LNCAP (cell line): ENCODE results near the gene DNAJC4.

ENCODE experiments used
- TF ChIP-seq, protein P1 (sequence below): fragments of 450-650 bp; IDR thresholded peaks from 2 replicates; pipeline ENCODE4 v1.5.1; 2017; ENCODE audit warnings: mild to moderate bottlenecking

DNAJC4 gene

DNA sequence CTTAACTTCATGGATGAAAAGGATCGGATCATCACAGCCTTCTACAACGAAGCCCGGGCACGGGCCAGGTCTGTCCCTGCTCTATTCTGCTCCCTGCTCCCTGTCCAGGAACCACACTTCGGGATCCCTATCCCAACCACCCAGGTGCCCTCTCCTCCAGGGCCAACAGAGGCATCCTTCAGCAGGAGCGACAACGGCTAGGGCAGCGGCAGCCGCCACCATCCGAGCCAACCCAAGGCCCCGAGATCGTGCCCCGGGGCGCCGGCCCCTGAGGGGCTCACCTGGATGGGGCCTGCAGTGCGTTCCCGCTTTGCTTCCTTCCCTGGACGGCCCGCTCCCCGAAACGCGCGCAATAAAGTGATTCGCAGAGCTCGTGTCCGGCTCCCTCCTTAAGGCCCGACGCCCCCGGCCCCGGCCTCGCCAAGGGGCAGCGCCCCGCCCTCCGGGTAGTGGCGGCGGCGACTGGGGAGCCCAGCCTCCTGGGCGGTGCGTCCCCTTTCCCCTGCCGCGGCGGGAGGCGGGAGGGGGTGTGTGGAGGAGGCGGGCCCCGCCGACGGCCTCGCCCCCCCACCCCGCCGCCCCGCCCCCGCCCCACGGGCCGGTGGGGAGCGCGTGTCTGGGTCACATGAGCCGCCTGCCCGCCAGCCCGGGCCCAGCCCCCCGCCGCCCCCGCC is 3.7 kb downstream of the DNAJC4 start, which contains the start of gene VEGFB:
Gene VEGFB, plus strand, starts transcription at position 672 of the 674 bp plus-strand sequence. CDS start 250 bp downstream, outside the sequence.
- TF ChIP-seq, protein P1, sequence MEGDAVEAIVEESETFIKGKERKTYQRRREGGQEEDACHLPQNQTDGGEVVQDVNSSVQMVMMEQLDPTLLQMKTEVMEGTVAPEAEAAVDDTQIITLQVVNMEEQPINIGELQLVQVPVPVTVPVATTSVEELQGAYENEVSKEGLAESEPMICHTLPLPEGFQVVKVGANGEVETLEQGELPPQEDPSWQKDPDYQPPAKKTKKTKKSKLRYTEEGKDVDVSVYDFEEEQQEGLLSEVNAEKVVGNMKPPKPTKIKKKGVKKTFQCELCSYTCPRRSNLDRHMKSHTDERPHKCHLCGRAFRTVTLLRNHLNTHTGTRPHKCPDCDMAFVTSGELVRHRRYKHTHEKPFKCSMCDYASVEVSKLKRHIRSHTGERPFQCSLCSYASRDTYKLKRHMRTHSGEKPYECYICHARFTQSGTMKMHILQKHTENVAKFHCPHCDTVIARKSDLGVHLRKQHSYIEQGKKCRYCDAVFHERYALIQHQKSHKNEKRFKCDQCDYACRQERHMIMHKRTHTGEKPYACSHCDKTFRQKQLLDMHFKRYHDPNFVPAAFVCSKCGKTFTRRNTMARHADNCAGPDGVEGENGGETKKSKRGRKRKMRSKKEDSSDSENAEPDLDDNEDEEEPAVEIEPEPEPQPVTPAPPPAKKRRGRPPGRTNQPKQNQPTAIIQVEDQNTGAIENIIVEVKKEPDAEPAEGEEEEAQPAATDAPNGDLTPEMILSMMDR, result no peak

DNA sequence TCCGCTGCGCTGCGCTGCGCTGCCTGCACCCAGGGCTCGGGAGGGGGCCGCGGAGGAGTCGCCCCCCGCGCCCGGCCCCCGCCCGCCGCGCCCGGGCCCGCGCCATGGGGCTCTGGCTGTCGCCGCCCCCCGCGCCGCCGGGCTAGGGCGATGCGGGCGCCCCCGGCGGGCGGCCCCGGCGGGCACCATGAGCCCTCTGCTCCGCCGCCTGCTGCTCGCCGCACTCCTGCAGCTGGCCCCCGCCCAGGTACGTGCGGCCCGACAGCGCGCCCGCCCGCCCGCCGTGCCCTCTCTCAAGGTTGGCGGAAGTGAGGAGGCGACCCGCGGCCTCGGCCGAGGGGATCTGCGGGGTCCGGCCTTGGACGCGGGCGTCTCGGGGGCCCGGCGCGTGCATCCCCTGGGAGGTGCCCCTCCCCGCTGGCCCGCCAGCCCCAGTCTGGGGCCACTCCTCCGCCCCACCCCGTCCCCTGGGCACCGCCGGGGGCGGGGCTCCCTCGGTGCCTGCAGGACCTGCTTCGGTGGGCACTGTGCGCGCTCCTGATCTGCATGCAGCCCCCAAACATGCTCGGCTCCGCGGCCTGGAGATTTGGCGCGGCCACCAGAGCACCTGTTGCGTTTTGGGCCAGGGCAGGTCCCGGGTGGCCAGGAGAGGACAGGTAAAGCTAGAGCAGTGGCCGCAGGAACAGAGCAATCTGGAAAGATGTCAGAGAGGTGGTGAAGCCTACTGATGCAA is 4.5 kb downstream of the DNAJC4 start:
- TF ChIP-seq, protein P1, result no peak

DNA sequence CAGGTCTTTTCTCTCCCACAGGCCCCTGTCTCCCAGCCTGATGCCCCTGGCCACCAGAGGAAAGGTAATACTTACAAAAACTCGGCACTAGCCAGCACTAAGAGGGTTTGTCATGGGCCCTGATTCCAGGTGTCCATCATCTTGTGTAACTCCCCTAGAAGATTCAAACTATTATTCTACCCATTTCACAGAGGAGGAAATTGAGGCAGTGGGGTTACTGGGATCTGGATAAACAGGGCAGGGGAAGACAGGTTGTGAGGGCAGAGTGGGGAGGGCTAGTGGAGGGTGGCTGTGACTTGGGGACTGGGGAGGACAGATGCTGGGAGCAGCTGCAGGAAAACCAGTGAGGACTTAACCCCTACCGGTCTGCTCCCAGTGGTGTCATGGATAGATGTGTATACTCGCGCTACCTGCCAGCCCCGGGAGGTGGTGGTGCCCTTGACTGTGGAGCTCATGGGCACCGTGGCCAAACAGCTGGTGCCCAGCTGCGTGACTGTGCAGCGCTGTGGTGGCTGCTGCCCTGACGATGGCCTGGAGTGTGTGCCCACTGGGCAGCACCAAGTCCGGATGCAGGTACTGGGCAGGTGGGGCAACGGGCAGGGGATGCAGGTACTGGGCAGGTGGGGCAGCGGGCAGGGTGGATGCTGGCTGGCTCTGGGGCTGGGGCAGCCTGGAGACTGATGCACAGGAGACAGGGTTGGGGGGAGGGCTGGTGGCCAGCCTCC is 5.3 kb downstream of the DNAJC4 start:
- TF ChIP-seq, protein P1, result no peak

DNA sequence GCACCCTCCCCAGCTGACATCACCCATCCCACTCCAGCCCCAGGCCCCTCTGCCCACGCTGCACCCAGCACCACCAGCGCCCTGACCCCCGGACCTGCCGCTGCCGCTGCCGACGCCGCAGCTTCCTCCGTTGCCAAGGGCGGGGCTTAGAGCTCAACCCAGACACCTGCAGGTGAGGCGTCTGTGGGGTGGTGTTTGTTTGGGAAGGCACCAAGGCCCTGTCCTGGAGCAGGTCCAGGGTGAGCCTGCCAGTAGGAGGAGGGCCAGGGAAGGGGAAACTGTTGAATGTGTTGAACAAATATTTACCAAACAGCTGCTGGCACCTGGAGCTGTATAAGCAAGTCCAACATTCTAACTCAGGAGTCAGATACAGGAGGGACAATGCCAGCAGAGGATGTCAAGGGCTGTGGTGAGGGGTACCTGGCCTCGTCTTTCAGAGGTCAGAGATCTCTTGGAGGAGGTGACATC is 7.2 kb downstream of the DNAJC4 start:
- TF ChIP-seq, protein P1, result no peak

DNA sequence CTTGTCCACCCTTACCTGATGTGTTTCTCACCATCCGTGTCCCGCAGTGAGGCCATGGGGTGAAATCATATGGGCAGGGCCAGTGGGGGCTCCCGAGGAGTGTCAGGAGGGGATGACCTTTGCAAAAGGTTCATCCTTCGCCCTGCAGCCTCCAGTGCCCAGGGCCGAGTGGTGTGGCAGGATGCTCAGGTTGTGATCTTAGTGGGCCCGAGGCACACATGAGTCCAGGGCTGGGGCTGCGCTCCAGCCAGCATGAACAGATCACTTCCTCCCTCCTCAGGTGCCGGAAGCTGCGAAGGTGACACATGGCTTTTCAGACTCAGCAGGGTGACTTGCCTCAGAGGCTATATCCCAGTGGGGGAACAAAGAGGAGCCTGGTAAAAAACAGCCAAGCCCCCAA is 7.7 kb downstream of the DNAJC4 start:
- TF ChIP-seq, protein P1, result no peak

DNA sequence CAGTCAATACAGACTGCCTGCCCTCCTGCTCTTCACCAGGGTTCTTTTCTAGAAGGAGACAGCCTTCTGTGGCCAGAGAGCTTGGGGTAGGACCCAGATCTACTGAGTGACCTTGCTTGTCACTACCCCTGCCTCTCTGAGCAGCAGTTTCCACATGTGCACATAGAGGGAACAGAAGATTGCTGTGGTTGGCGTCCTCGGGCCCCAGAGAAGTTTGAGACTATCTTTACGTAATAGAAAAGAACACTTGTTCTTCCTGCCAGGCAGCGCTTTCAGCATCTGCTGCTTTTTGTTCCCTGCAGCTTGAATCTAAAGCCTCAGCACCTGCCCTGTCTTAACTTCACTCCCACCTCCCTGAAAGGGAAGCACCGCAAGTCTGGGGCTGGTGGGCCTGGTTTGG is 8.7 kb downstream of the DNAJC4 start:
- TF ChIP-seq, protein P1, result no peak

DNA sequence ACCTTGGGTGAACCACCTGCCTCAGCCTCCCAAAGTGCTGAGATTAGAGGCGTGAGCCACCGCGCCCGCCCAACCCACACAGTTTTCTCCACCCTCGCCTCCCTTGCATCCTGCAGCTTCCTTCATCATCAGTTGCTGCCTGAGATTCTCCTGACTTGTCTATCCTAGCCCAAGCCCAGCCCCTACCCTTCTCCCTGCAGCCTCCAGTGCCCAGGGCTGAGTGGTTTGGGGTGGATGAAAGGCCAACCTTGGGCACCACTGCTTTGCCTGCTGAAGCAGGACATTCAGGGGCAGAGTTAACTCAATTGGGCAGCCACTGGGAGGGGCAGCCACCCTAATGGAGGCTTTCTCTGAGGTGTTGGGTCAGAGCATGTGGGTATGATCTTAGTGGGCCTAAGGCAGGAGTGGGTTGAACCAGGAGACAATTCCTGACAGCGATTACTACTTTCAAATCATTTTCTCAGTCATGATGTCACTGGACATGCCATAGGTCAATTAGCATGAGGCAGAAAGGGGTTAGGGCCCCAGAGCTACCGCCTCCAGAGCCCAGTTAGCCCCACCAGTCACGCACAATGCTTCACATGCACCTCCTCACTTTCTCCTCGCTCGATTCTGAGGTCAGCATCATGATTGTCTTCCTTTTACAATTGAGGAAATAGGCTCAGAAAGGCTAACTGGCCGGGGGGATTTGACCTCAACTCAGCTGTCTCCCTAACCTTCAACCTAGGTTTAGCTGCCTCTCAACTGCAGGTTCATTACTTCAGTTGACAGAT is 9.5 kb downstream of the DNAJC4 start:
- TF ChIP-seq, protein P1, result no peak
